Measurements from ENCODE around the gene EVA1C.

EVA1C gene

GRCh38 chr21:32468681-32469111 lies 56.2 kb downstream of the EVA1C start:
- DNase-seq (ENCODE audit: low spot score): no peak
- in situ Hi-C loops (cut with MboI; ENCODE audit: low sequenced_read_pairs, unreplicated experiment): no loop called here
- no peak for TF ChIP-seq CTCF (IDR thresholded peaks at IDR 0.05; ENCODE audit: borderline replicate concordance, control extremely low read depth, extremely low read depth, insufficient read depth, missing control alignments)

DNA sequence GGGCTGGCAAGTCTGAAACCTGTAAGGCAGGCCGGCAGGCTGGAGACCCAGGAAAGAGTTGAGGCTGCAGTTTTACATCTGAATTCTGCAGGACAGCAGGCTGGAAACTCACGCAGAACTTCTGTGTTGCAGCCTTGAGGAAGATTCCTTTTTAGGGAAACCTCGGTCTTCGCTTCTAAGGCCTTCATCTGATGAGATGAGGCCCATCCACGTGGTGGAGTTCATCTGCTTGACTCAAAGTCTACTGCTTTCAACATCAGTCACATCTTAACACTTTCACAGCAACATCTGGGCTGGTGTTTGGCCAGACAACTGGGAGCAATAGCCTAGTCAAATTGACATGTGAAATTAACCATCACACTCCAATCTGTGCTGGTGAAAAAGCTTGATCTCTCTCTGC lies 57.1 kb downstream of the EVA1C start:
- in situ Hi-C loops (cut with MboI; ENCODE audit: low sequenced_read_pairs, unreplicated experiment): no loop called here
- no peak for TF ChIP-seq CTCF (IDR thresholded peaks at IDR 0.05; ENCODE audit: borderline replicate concordance, control extremely low read depth, extremely low read depth, insufficient read depth, missing control alignments)
- DNase-seq (ENCODE audit: low spot score): no peak

GRCh38 chr21:32470206-32470605 lies 57.7 kb downstream of the EVA1C start:
- in situ Hi-C loops (cut with MboI; ENCODE audit: low sequenced_read_pairs, unreplicated experiment): no loop called here
- TF ChIP-seq CTCF (IDR thresholded peaks at IDR 0.05; ENCODE audit: borderline replicate concordance, control extremely low read depth, extremely low read depth, insufficient read depth, missing control alignments): no peak

DNA sequence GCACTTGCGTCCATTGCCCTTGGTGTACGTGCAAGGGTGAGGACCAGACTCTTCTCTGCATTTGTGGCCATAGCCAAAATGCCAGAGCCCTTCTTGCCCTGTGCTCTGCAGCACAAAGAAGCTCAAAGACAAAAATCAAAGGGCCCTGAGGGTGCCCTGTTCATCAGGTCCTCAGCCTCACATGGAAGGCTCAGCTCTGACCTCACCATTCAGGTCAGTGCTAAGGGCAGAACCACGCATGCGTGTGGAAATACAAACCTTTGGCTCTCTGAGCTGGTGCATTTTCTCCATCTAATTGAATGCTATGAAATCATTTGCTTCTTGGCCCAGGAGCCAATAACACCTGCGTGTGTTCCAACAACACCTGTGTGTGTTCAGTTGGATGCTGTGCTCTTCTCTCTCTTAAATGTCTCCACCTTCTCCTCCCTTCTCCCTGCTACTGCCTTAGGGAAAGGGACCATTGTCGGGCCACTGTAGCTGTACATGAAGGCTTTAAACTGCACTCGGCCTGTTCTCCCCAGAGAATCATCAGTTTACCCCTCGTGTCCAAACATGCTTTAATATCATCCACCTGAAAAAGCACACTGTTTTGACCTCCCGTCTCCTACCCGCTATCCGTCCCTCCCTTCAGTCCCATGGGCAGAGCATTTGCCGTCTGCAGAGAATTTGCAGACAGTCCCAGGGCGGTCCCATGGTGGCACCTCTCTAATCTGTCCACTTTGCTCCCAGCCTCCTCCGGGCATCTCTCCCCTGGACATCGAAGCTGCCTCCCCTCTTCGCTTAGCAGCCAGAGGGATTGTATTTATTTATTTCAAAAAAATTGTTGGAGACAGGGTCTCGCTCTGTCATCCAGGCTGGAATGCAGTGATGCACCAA lies 60.6 kb downstream of the EVA1C start:
- no peak for DNase-seq (ENCODE audit: low spot score)
- in situ Hi-C loops (cut with MboI; ENCODE audit: low sequenced_read_pairs, unreplicated experiment): no loop called here
- no peak for TF ChIP-seq CTCF (IDR thresholded peaks at IDR 0.05; ENCODE audit: borderline replicate concordance, control extremely low read depth, extremely low read depth, insufficient read depth, missing control alignments)

More at GRCh38 chr21:32470206-32470605, 57.7 kb downstream of the EVA1C start:
- no peak for DNase-seq (ENCODE audit: low spot score)

DNA sequence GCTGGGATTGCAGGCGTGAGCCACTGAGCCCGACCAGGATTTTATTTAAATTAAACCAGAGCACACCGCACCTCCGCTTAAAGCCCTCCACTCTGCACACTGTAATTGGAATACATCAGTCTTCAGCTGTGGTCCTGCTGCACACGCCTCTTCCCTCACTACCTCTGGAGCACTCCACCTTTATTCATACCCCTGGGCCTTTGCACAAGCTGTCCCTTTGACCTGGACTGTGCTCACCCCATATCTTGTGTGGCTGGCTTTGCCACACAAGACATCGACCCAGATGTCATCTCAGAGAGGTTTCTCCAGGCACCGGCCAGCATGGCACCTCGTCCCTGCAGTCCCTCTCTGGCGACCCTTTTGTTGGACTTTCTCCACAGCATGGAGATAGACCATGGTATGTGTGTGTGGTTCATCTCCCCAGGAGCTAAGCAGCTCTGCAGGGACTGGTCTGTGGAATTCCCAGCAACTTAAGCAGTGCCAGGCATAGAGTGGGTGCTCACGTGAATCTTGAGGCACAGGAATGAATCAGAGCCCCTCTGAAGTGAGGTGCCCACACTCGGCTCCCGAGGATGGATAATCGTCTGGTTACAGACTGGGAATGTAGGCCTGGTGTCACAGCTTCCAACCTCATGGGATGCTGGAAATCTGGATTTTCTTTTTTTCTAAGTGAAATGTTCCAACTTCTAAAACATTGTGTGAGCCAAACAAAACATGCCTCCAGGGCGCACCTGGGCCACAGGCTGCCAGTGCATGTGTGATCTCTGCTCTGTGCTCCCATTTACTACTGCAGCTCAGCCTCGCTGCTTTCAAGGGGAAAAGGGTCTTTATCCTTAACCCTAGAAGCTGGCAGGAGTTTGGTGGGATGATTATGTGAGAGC lies 61.9 kb downstream of the EVA1C start:
- no peak for DNase-seq (ENCODE audit: low spot score)
- in situ Hi-C loops (cut with MboI; ENCODE audit: low sequenced_read_pairs, unreplicated experiment): no loop called here
- no peak for TF ChIP-seq CTCF (IDR thresholded peaks at IDR 0.05; ENCODE audit: borderline replicate concordance, control extremely low read depth, extremely low read depth, insufficient read depth, missing control alignments)

- TF ChIP-seq CTCF (IDR thresholded peaks at IDR 0.05; ENCODE audit: borderline replicate concordance, control extremely low read depth, extremely low read depth, insufficient read depth, missing control alignments): no peak
- no peak for DNase-seq (ENCODE audit: low spot score)
- in situ Hi-C loops (cut with MboI; ENCODE audit: low sequenced_read_pairs, unreplicated experiment): no loop called here
Observed at GRCh38 chr21:32475162-32475812, 62.8 kb downstream of the EVA1C start.

All from GM13976 (cell line).